BJ (cell line): ENCODE measurements around the gene SUN5. TPM values are rescaled to one million over a fixed set of nuclear protein-coding genes. Genes with fewer than 3 reads are reported as not detected.

ENCODE experiments used
- CTCF ChIA-PET: fragments of 350-600 bp; formaldehyde crosslinking; extraction: SDS; loops from one replicate; lab custom pipeline; 2021; ENCODE audit warnings: antibody characterized with exemption, inconsistent platforms; lab: Yijun Ruan, JAX
- POLR2A ChIA-PET: fragments of 300-600 bp; sonication (Branson Sonifier 250); formaldehyde crosslinking; extraction: SDS; loops from one replicate; lab custom pipeline; 2021; ENCODE audit warnings: antibody characterized with exemption; lab: Charles Lee
- DNase-seq: peaks from one replicate; pipeline ENCODE4 v3.0.0-alpha.2; 2011; ENCODE audit warnings: low read depth
- H3K27me3 ChIP-seq: 2 replicates; pipeline ENCODE4 v1.6.0; 2011; ENCODE audit warnings: low read length; ENCODE audit not compliant: control insufficient read depth, insufficient read depth
- H3K36me3 ChIP-seq: 2 replicates; pipeline ENCODE4 v1.5.1; 2011; ENCODE audit warnings: low read length; ENCODE audit not compliant: control insufficient read depth, insufficient read depth
- H3K4me3 ChIP-seq: 2 replicates; pipeline ENCODE4 v1.5.1; 2011; ENCODE audit warnings: low read depth, mild to moderate bottlenecking, control low read depth, low read length
- CTCF ChIP-seq: IDR thresholded peaks from 2 replicates; pipeline ENCODE4 v1.5.1; 2011; ENCODE audit warnings: low read depth, mild to moderate bottlenecking, control low read depth, inconsistent platforms, low read length, moderate library complexity; ENCODE audit not compliant: insufficient read depth
- polyA plus RNA-seq: library from polyadenylated mRNA; depleted of rRNA; stranded (reverse); fragments of >200 nt; gene quantifications from 2 replicates; pipeline ENCODE4 v1.2.3, GENCODE V29; 2011

Gene SUN5
- polyA plus RNA-seq, 1 experiment, result not detected

GRCh38 chr20:32966881-32967781, 37.1 kb downstream of the SUN5 start:
- no peaks in the 10 kb centered on the region for H3K36me3 ChIP-seq
- H3K4me3 ChIP-seq, result no peak overlapping the region
- ChIA-PET CTCF (interaction anchor here (0.9 to 2.0 kb wide), 3 partner anchors 22 to 333 kb away, joined by 4 to 5 read pairs (median 4); no protein-coding TSS in a partner anchor), POLR2A (no interaction called here)
- DNase-seq, result no peak
- H3K27me3 ChIP-seq, result no peaks in the 10 kb centered on the region
- TF ChIP-seq CTCF, result no peak

- no peaks in the 10 kb centered on the region for H3K36me3 ChIP-seq
Measured at GRCh38 chr20:32966382-32966781, 37.9 kb downstream of the SUN5 start.

GRCh38 chr20:32965581-32966373, 38.5 kb downstream of the SUN5 start:
- POLR2A ChIA-PET, result no interaction called here
- peaks cover 3% of the 10 kb centered on the region; the same call in 1 of the 2 replicates for H3K27me3 ChIP-seq

More at GRCh38 chr20:32966382-32966781, 37.9 kb downstream of the SUN5 start:
- H3K4me3 ChIP-seq, result no peak overlapping the region
- peaks cover 2% of the 10 kb centered on the region; the same call in 1 of the 2 replicates for H3K27me3 ChIP-seq
- ChIA-PET POLR2A (no interaction called here), CTCF (interaction anchor here (1.3 kb wide), 1 partner anchor 21 kb away, joined by 4 read pairs; no protein-coding TSS in a partner anchor)
- no peak for DNase-seq
- TF ChIP-seq CTCF, result no peak

GRCh38 chr20:32965115-32965514, 39.1 kb downstream of the SUN5 start:
- peaks cover 3% of the 10 kb centered on the region; the same call in 1 of the 2 replicates for H3K27me3 ChIP-seq
- CTCF ChIA-PET, result no interaction called here
- DNase-seq, result no peak
- TF ChIP-seq CTCF, result no peak
- no peaks in the 10 kb centered on the region for H3K36me3 ChIP-seq
- H3K4me3 ChIP-seq, result no peak overlapping the region
- POLR2A ChIA-PET, result no interaction called here

More at GRCh38 chr20:32965581-32966373, 38.5 kb downstream of the SUN5 start:
- no peak overlapping the region for H3K4me3 ChIP-seq
- TF ChIP-seq CTCF, result no peak
- CTCF ChIA-PET, result interaction anchor here (1.3 kb wide), 1 partner anchor 20 kb away, joined by 4 read pairs; no protein-coding TSS in a partner anchor
- DNase-seq, result no peak
- H3K36me3 ChIP-seq, result no peaks in the 10 kb centered on the region
